K562 (cell line): ENCODE measurements around the gene NPR1. TPM values are rescaled to one million over a fixed set of nuclear protein-coding genes. Genes with fewer than 3 reads are reported as not detected.
"Not testable (repeated sequence)": the region's sequence is repeated elsewhere in the genome, so short reads cannot be mapped to it uniquely, and the experiment has no call there.

Experiments used
- CC2D1A ChIP-seq: fragments of 450-650 bp; IDR thresholded peaks from 2 replicates; pipeline ENCODE4 v1.6.1; 2017; ENCODE audit warnings: mild to moderate bottlenecking
- CEBPG ChIP-seq, 3 experiments: fragments of 200-800 bp in 1 of 3; sonication (Bioruptor generic) in 1 of 3; sonication (generic) in 1 of 3; formaldehyde crosslinking in 1 of 3; IDR thresholded peaks in 2 of 3; conservative IDR thresholded peaks in 1 of 3; 2 replicates each; pipeline versions ENCODE4 v1.6.1 to v1.8.0; 2016 to 2022; ENCODE audit warnings: missing compliant biosample characterization in 2 of 3, missing genetic modification characterization in 2 of 3, mild to moderate bottlenecking in 1 of 3, missing genetic modification reagents in 1 of 3
- CXXC5 ChIP-seq: fragments of 250-450 bp; sonication (Bioruptor Pico); IDR thresholded peaks from 2 replicates; pipeline ENCODE4 v1.8.0; 2022; ENCODE audit warnings: inconsistent platforms, mild to moderate bottlenecking, moderate library complexity
- GTF2A2 ChIP-seq: IDR thresholded peaks from 2 replicates; pipeline ENCODE4 v1.6.1; 2016; ENCODE audit warnings: mild to moderate bottlenecking, missing genetic modification characterization, missing compliant biosample characterization
- ID3 ChIP-seq, 2 experiments: fragments of 250-450 bp in 1 of 2; fragments of 450-650 bp in 1 of 2; sonication (Bioruptor Pico) in 1 of 2; IDR thresholded peaks; 2 replicates each; pipeline versions ENCODE4 v1.6.1 to v1.8.0; 2016 to 2021; ENCODE audit warnings: mild to moderate bottlenecking in 2 of 2, moderate library complexity in 2 of 2, missing compliant biosample characterization in 1 of 2, missing genetic modification characterization in 1 of 2
- MLLT1 ChIP-seq, 2 experiments: fragments of 450-650 bp; IDR thresholded peaks; 2 replicates each; pipeline ENCODE4 v1.6.1; 2016
- MTA1 ChIP-seq: fragments of 450-650 bp; IDR thresholded peaks from 2 replicates; pipeline ENCODE4 v1.6.1; 2017; ENCODE audit warnings: borderline replicate concordance
- POLR2G ChIP-seq: fragments of 200-400 bp; formaldehyde crosslinking; IDR thresholded peaks from 2 replicates; pipeline ENCODE4 v1.6.1; 2017; ENCODE audit warnings: low read depth, mild to moderate bottlenecking, antibody characterized with exemption, low read length, moderate library complexity
- RBFOX2 ChIP-seq: fragments of 200-400 bp; formaldehyde crosslinking; IDR thresholded peaks from 2 replicates; pipeline ENCODE4 v1.6.1; 2017; ENCODE audit warnings: low read depth, mild to moderate bottlenecking, low read length, moderate library complexity
- REST ChIP-seq, 2 experiments: fragments of 450-650 bp; formaldehyde crosslinking in 1 of 2; IDR thresholded peaks; 2 replicates each; pipeline versions ENCODE4 v1.4.0 to v1.6.1; 2014 to 2020; ENCODE audit warnings: mild to moderate bottlenecking in 2 of 2, borderline replicate concordance in 1 of 2, low read depth in 1 of 2
- SIN3A ChIP-seq, 2 experiments: fragments of 150-350 bp in 1 of 2; IDR thresholded peaks; 2 replicates each; pipeline ENCODE4 v1.6.1; 2011 to 2016; ENCODE audit warnings: borderline replicate concordance in 2 of 2, low read depth in 2 of 2, low read length in 2 of 2, mild to moderate bottlenecking in 2 of 2, moderate library complexity in 2 of 2; ENCODE audit not compliant: control insufficient read depth in 1 of 2
- YY1 ChIP-seq, 3 experiments: IDR thresholded peaks; 2 replicates each; pipeline ENCODE4 v1.6.1; 2011; ENCODE audit warnings: low read length in 2 of 3, mild to moderate bottlenecking in 2 of 3, moderate library complexity in 2 of 3, borderline replicate concordance in 1 of 3, control low read depth in 1 of 3, low read depth in 1 of 3; ENCODE audit not compliant: insufficient read depth in 3 of 3, insufficient replicate concordance in 2 of 3, control insufficient read depth in 1 of 3, insufficient read length in 1 of 3; ENCODE audit errors: extremely low read depth in 1 of 3
- ZSCAN29 ChIP-seq: fragments of 450-650 bp; IDR thresholded peaks from 2 replicates; pipeline ENCODE4 v1.6.1; 2017
- polyA plus RNA-seq, 8 experiments: library from polyadenylated mRNA; depleted of rRNA in 4 of 8; stranded (reverse) in 5 of 8; unstranded in 3 of 8; fragments of >200 nt; fragmentation: Nextera tagmentation in 2 of 8; fragmentation: Illumina TruSeq in 1 of 8; extraction: Ambion mirVana in 2 of 8; extraction: Trizol in 1 of 8; gene quantifications; 2 replicates each; pipeline versions ENCODE4 v1.2.1 to v1.2.3, GENCODE V29; 2011 to 2014; ENCODE audit warnings: inconsistent platforms in 1 of 8, missing spikeins in 1 of 8
- total RNA-seq, 7 experiments: library from RNA; depleted of rRNA in 6 of 7; stranded (reverse); fragments of >200 nt in 6 of 7; fragmentation: Illumina TruSeq in 2 of 7; extraction: Trizol in 2 of 7; gene quantifications; 2 replicates each; pipeline versions ENCODE4 v1.2.1 to v1.2.3, GENCODE V29; 2011 to 2021; ENCODE audit warnings: low replicate concordance in 1 of 7

Gene NPR1
- total and polyA plus RNA-seq, 9 of the 15 experiments (the other 6 are each of a cell fraction or from before 2014, with no cell fraction given) = 0.05 to 0.16 (median 0.06) TPM; not detected in 6

GRCh38 chr1:153671628-153672353 is 6.7 kb upstream of the NPR1 start (continued):
- TF ChIP-seq MLLT1 (IDR thresholded peaks at IDR 0.05) (0 out of 4 replicates have a peak, but pooled peaks of 1 of the 2 experiments have one; percentile 8), MTA1 (0 out of 2 replicates have a peak, but pooled peaks have one; percentile 2), GTF2A2 (tag) (0 out of 2 replicates have a peak, but pooled peaks have one; percentile 17), ID3 (tag; IDR thresholded peaks at IDR 0.05) (0 out of 2 replicates have a peak, but pooled peaks have one; percentile 1), ZSCAN29 (peak; percentile 5; the same call in 1 of the 2 replicates), RBFOX2 (peak; percentile 45; the same call in 1 of the 2 replicates), CC2D1A (peak; percentile 12; the same call in 1 of the 2 replicates), CXXC5 (CRISPR knock-in tag) (peak; percentile 38), CEBPG (tag; conservative IDR thresholded peaks at IDR 0.05 in 1 of 2, IDR thresholded peaks at IDR 0.05 in 1 of 2) (peak in 1 of 2 experiments; percentile 57; a peak in 2 of 4 replicates), SIN3A (IDR thresholded peaks at IDR 0.05; ENCODE audit: borderline replicate concordance in 2 of 2, control insufficient read depth in 1 of 2, low read depth in 2 of 2, low read length in 2 of 2) (0 out of 4 replicates have a peak, but pooled peaks of 1 of the 2 experiments have one; percentile 16), YY1 (IDR thresholded peaks at IDR 0.05; ENCODE audit: borderline replicate concordance in 1 of 3, control insufficient read depth in 1 of 3, extremely low read depth in 1 of 3, insufficient read depth in 3 of 3, insufficient read length in 1 of 3, insufficient replicate concordance in 2 of 3, low read depth in 1 of 3, low read length in 2 of 3) (peak in 2 of 3 experiments; percentile 25 to 42), POLR2G (peak; percentile 62), REST (IDR thresholded peaks at IDR 0.05; ENCODE audit: borderline replicate concordance) (peak; percentile 9; the same call in 1 of the 2 replicates)
- not testable (repeated sequence) for TF ChIP-seq ID3 (CRISPR knock-in tag; IDR thresholded peaks at IDR 0.05); CEBPG (CRISPR knock-in tag; IDR thresholded peaks at IDR 0.05); REST (CRISPR knock-in tag; IDR thresholded peaks at IDR 0.05; ENCODE audit: low read depth)
